GM12874 (cell line): ENCODE data around the gene ORAI2.

Experiments
- TF ChIP-seq, protein P1 (sequence below): IDR thresholded peaks from 2 replicates; pipeline ENCODE4 v1.5.1; 2011; ENCODE audit warnings: low read depth, mild to moderate bottlenecking, control low read depth, low read length, moderate library complexity; ENCODE audit not compliant: insufficient read depth

Gene ORAI2

DNA sequence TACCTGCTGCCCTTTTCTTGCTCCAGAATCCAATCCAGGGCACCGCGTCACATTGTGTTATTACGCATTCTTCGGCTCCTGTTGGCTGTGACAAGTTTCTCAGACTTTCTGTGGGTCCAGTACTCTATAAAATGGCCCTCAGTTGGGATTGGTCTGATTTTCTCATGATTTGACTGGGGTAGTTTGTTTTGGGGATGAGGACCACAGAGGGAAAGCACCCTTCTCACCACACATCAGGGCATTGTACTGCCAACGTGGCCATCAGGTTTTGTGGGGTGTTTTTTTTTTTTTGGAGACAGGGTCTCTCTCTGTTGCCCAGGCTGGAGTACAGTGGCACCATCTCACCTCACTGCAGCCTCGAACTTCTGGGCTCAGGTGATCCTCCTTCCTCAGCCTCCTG lies 17.0 kb upstream of the ORAI2 start:
- TF ChIP-seq, protein P1, sequence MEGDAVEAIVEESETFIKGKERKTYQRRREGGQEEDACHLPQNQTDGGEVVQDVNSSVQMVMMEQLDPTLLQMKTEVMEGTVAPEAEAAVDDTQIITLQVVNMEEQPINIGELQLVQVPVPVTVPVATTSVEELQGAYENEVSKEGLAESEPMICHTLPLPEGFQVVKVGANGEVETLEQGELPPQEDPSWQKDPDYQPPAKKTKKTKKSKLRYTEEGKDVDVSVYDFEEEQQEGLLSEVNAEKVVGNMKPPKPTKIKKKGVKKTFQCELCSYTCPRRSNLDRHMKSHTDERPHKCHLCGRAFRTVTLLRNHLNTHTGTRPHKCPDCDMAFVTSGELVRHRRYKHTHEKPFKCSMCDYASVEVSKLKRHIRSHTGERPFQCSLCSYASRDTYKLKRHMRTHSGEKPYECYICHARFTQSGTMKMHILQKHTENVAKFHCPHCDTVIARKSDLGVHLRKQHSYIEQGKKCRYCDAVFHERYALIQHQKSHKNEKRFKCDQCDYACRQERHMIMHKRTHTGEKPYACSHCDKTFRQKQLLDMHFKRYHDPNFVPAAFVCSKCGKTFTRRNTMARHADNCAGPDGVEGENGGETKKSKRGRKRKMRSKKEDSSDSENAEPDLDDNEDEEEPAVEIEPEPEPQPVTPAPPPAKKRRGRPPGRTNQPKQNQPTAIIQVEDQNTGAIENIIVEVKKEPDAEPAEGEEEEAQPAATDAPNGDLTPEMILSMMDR = no peak

DNA sequence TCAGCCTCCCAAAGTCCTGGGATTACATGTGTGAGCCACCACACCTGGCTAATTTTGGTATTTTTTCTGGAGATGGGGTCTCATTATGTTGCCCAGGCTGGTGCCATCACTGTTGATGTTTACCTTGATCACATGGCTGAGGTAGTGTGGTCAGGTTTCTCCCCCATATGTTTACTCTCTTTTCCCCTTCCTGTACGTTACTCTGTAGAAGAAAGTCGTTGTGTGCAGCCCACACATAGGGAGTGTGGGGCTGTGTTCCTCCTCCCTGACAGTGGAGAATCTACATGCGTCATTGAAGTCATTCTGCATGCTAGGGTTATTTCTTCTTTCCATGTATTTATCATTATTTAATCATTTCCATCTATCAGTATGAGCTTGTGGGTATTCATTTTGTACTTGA lies 16.3 kb upstream of the ORAI2 start:
- TF ChIP-seq, protein P1 = no peak

DNA sequence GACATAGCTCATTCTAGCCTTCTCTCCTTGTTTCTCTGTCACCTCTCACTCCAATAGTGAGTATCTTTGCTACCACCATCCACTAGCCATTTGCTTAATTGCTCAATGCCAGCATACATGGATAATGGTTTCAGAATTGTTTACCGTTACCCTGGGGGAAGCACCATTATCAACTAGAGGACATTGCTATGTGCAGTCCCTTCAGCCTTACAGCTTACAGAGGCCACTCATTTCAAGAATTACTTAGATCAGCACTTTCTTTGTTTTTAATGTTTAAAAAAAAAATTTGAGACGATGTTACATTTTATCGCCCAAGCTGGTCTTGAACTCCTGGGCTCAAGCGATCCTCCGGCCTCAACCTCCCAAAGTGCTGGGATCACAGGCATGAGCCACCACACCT lies 14.8 kb upstream of the ORAI2 start:
- TF ChIP-seq, protein P1 = no peak

DNA sequence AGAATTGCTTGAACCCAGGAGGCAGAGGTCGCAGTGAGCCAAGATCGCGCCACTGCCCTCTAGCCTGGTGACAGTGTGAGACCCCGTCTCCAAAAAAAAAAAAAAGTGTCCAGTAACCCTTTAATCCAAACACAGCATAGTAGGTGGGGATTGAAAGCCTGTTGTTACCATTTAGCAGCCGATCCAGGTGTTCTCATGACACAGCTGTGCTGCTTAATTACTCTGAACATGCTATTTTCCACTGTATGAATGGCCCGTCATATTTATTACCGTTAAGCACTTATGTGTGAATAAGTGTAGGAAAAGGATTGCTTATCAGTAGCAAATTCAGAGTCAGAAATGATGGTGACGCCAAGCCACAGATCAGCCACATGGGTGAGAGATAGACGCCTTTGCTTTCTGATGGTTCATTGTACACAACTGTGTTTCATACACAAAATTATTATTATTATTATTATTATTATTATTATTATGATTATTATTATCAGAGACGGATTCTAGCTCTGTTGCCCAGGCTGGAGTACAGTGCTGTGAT lies 11.6 kb upstream of the ORAI2 start:
- TF ChIP-seq, protein P1 = no peak

DNA sequence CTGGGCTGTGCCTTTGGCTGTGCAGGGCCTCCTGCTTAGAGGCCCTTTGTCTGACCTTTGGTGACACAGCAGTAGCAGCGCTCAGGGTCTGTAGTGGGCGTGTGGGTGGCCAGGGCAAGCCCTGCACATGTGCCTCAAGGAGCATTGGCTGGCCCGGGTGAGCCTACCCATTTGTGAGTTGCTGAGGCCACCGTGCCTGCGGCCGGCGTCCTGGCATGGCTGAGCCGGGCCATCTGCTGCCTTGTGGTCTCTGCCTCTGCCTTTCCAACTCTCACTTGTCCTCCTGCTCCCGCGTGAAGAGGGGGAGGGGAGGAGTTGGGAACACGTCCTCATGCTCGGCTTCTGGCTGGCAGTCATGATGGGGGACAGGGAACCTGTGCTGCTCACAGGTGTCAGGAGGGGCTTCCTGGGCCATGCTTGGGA lies 9.2 kb upstream of the ORAI2 start:
- TF ChIP-seq, protein P1 = no peak

DNA sequence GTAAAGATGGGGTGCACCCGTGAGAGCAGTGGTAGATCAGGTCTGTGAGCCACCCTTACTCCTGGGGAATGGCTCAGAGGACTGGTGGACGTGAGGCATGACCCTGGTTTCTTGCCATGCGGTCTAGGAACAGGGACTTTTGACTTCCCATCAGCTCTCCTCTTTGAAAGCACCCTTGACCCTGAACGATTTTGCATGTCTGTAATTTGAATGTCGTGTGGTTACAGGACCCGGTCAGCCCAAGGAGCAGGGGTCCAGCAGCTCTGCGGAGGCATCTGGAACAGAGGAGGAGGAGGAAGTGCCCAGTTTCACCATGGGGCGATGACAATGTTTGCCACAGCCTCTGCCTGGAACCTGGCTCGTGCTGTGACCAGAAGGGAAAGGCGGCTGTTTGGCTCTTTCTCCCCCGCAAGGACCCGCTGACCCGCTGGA lies 8.6 kb upstream of the ORAI2 start:
- TF ChIP-seq, protein P1 = no peak

DNA sequence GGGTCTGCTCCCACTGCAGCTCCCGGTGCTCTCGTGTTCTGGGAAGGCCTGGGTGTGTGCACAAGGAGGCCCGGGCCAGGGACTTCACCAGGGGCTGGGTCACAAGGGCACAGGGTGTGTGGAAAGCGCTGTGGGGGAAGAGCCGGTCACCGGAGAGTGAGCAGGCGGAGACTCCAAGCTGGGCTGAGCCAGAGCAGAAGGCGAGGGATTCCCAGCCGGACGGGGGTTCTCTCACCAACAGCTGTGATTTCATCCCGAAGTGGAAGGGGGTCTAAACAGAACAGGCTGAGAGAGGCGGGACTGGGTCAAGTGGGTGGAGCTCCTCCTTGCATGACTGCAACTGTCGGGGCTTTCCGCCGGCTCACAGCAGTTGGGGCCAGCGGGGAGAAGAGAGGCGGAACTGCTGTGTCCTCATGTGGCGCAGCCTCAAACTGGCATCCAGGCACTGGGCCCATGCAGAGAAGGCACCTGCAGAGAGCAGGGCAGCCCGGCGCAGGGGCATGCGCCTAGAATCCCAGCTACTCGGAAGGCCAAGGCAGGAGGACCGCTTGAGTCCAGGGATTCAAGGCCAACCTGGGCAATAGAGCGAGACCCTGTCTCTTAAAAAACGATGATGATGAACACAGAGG lies 7.6 kb upstream of the ORAI2 start:
- TF ChIP-seq, protein P1 = no peak
